Adrenal gland (tissue), 12 donors: ENCODE measurements around the gene ELF1. TPM values are rescaled to one million over a fixed set of nuclear protein-coding genes. Genes with fewer than 3 reads are reported as not detected.

ENCODE experiments used
- DNase-seq, 7 donors: peaks; one replicate each; pipeline ENCODE4 v3.0.0-alpha.2; 2019 to 2020
- H3K27ac ChIP-seq, 5 donors: fragments of 200-600 bp; sonication (generic) in 4 of 5; 1 replicate in 3 of 5; 2 replicates in 2 of 5; pipeline versions ENCODE4 v1.5.1 to v1.8.0; 2016 to 2020; ENCODE audit warnings: mild to moderate bottlenecking in 1 of 5
- H3K27me3 ChIP-seq: fragments of 200-600 bp; 2 replicates; pipeline ENCODE4 v1.8.0; 2021
- H3K36me3 ChIP-seq, 2 donors: fragments of 200-600 bp; replicated peaks in 1 of 2; 1 replicate in 1 of 2; 2 replicates in 1 of 2; pipeline versions ENCODE4 v1.5.1 to v1.8.0; 2018 to 2022
- H3K4me1 ChIP-seq, 2 donors: fragments of 200-600 bp; replicated peaks in 1 of 2; 1 replicate in 1 of 2; 2 replicates in 1 of 2; pipeline versions ENCODE4 v1.5.1 to v1.8.0; 2018 to 2021
- H3K4me3 ChIP-seq, 4 donors: fragments of 200-600 bp; sonication (generic) in 3 of 4; one replicate each; pipeline ENCODE4 v1.5.1; 2016 to 2018
- H3K9me3 ChIP-seq, 3 donors: fragments of 200-600 bp; sonication (generic) in 1 of 3; replicated peaks in 1 of 3; 1 replicate in 2 of 3; 2 replicates in 1 of 3; pipeline versions ENCODE4 v1.5.1 to v1.8.0; 2016 to 2021
- CTCF ChIP-seq, 6 experiments: fragments of 450-650 bp in 4 of 6; fragments of 200-600 bp in 2 of 6; sonication (generic) in 1 of 6; IDR thresholded peaks; 1 replicate in 5 of 6; 2 replicates in 1 of 6; pipeline versions ENCODE4 v1.5.1 to v1.8.0; 2016 to 2021; ENCODE audit warnings: antibody characterized with exemption in 6 of 6, mild to moderate bottlenecking in 2 of 6, moderate library complexity in 1 of 6
- POLR2A ChIP-seq, 2 donors: fragments of 450-650 bp; IDR thresholded peaks; one replicate each; pipeline ENCODE4 v1.6.1; 2017; ENCODE audit warnings: antibody characterized with exemption in 2 of 2, mild to moderate bottlenecking in 2 of 2, moderate library complexity in 1 of 2
- WGBS, 4 donors: extraction: QIAGEN DNeasy Blood & Tissue Kit in 2 of 4; methylation state at CpG; one replicate each; pipeline versions ENCODE4 v1.1.5 to v1.1.7; 2013 to 2017; 5-methylcytosine and 5-hydroxymethylcytosine counted together
- intact Hi-C, 2 donors: fragments of 100-400 bp; cut with DNase I; formaldehyde crosslinking; loops; one replicate each; pipeline versions ENCODE4 v1.14.1 to v1.15.0; 2022 to 2023
- polyA plus RNA-seq, 3 donors: library from polyadenylated mRNA; stranded (reverse); fragments of 200-250 nt in 2 of 3; fragments of 350-450 nt in 1 of 3; fragmentation: Illumina TruSeq in 1 of 3; extraction: RNeasy Lipid Tissue Mini Kit (QIAGEN cat#74804) in 1 of 3; gene quantifications; one replicate each; pipeline ENCODE4 v1.2.3, GENCODE V29; 2013 to 2014
- total RNA-seq, 9 donors: library from RNA; depleted of rRNA in 4 of 9; stranded (reverse); fragments of >200 nt in 4 of 9; fragments of 120-200 nt in 1 of 9; fragmentation: NEBNext Ultra II Directional in 1 of 9; extraction: Animal tissue kit (Norgen Biotek cat#: 25700) in 1 of 9; gene quantifications; one replicate each; pipeline versions ENCODE4 v1.1.0 to v1.2.4, GENCODE V29; 2013 to 2023
- donor health status: healthy with polysubstance abuse.
- donor health status: Bipolar disorder and iron deficiency.
- donor health status: DM: yes; HTN: yes; CAD: no.
- donor health status: DM: no; HTN: no; CAD: no.
- donor health status: DM: no; HTN: no; CAD: no.
- donor health status: DM: yes; HTN: yes; CAD: no.

The ELF1 gene
- total and polyA plus RNA-seq, 12 donors = 6.3 to 64.3 (median 51.7) TPM

GRCh38 chr13:40961214-40961613, 57.9 kb downstream of the ELF1 start:
- Histone ChIP-seq H3K9me3 (no peaks in the 10 kb centered on the region), H3K36me3 (peaks cover 0 to 9% of the 10 kb centered on the region in 2 donors), H3K27me3 (no peaks in the 10 kb centered on the region), H3K4me3 (no peak overlapping the region), H3K4me1 (peaks cover 3 to 25% of the 10 kb centered on the region in 2 donors), H3K27ac (no peak overlapping the region)
- intact Hi-C loops = no loop called here
- TF ChIP-seq CTCF (IDR thresholded peaks at IDR 0.05) (no peak), POLR2A (IDR thresholded peaks at IDR 0.05) (no peak)
- WGBS, 4 donors = 66 to 72% (median 70%) methylated on average over 3 of the region's 3 CpGs
- DNase-seq = no peak

- H3K36me3 ChIP-seq = peaks cover 0 to 9% of the 10 kb centered on the region in 2 donors
- peaks cover 3 to 21% of the 10 kb centered on the region in 2 donors for H3K4me1 ChIP-seq
- no peak for DNase-seq
- intact Hi-C loops = no loop called here
- H3K27ac ChIP-seq = no peak overlapping the region
- TF ChIP-seq POLR2A (IDR thresholded peaks at IDR 0.05) = no peak
- TF ChIP-seq CTCF (IDR thresholded peaks at IDR 0.05) = no peak
- no peaks in the 10 kb centered on the region for H3K27me3 ChIP-seq
- no peaks in the 10 kb centered on the region for H3K9me3 ChIP-seq
- 80 to 92% (median 87%) methylated on average over 3 of the region's 3 CpGs for WGBS, 4 donors
- H3K4me3 ChIP-seq = no peak overlapping the region
Measured at GRCh38 chr13:40960716-40961115, 58.4 kb downstream of the ELF1 start.

- TF ChIP-seq POLR2A (IDR thresholded peaks at IDR 0.05) = no peak
- no peak for TF ChIP-seq CTCF (IDR thresholded peaks at IDR 0.05)
- peaks cover 3 to 8% of the 10 kb centered on the region in 2 donors for H3K4me1 ChIP-seq
- H3K27me3 ChIP-seq = no peaks in the 10 kb centered on the region
- no peaks in the 10 kb centered on the region for H3K9me3 ChIP-seq
- DNase-seq = no peak
- no peak overlapping the region for H3K4me3 ChIP-seq
- H3K27ac ChIP-seq = no peak overlapping the region
- intact Hi-C loops = no loop called here
- 94 to 96% (median 94%) methylated on average over 5 of the region's 5 CpGs for WGBS, 4 donors
- H3K36me3 ChIP-seq = peaks cover 0 to 9% of the 10 kb centered on the region in 2 donors
Measured at GRCh38 chr13:40958655-40959054, 60.5 kb downstream of the ELF1 start.

- no peaks in the 10 kb centered on the region for H3K9me3 ChIP-seq
Measured at GRCh38 chr13:40946485-40946884, 72.6 kb downstream of the ELF1 start.

More at GRCh38 chr13:40946485-40946884, 72.6 kb downstream of the ELF1 start:
- intact Hi-C loops = no loop called here
- no peak overlapping the region for H3K27ac ChIP-seq
- 94 to 100% (median 99%) methylated on average over 1 of the region's 1 CpG for WGBS, 4 donors
- H3K27me3 ChIP-seq = no peaks in the 10 kb centered on the region
- no peak for DNase-seq
- peaks cover 11% of the 10 kb centered on the region in 2 donors for H3K4me1 ChIP-seq
- TF ChIP-seq CTCF (IDR thresholded peaks at IDR 0.05) (no peak), POLR2A (IDR thresholded peaks at IDR 0.05) (no peak)
- no peak overlapping the region for H3K4me3 ChIP-seq
- peaks cover 0 to 53% of the 10 kb centered on the region in 2 donors for H3K36me3 ChIP-seq
